Keratinocyte (primary cell): ENCODE data around the gene TEAD3. TPM values are rescaled to one million over a fixed set of nuclear protein-coding genes. Genes with fewer than 3 reads are reported as not detected.
"Not testable (repeated sequence)": the region's sequence is repeated elsewhere in the genome, so short reads cannot be mapped to it uniquely, and the experiment has no call there.

Experiments
- DNase-seq: peaks from one replicate; pipeline ENCODE4 v3.0.0-alpha.2; 2011; ENCODE audit warnings: low read depth, missing footprints, low spot score
- FAIRE-seq: peaks from 2 replicates; lab custom pipeline; 2011; peaks lifted over from hg19 to GRCh38; lab: Jason Lieb, UNC
- H2AFZ ChIP-seq: 2 replicates; pipeline ENCODE4 v1.6.0; 2012; ENCODE audit warnings: low read length, control low read depth, inconsistent platforms; ENCODE audit not compliant: control insufficient read depth
- H3K27ac ChIP-seq: 2 replicates; pipeline ENCODE4 v1.5.1; 2011; ENCODE audit warnings: low read length; ENCODE audit not compliant: control insufficient read depth, insufficient read depth
- H3K27me3 ChIP-seq: 3 replicates; pipeline ENCODE4 v1.6.0; 2011; ENCODE audit warnings: low read length; ENCODE audit not compliant: control insufficient read depth, insufficient read depth; ENCODE audit errors: extremely low read depth
- H3K36me3 ChIP-seq, 2 experiments: 2 replicates in 1 of 2; 3 replicates in 1 of 2; pipeline ENCODE4 v1.5.1; 2011; ENCODE audit warnings: low read length in 2 of 2, mild to moderate bottlenecking in 1 of 2; ENCODE audit not compliant: control insufficient read depth in 2 of 2, insufficient read depth in 2 of 2; ENCODE audit errors: extremely low read depth in 1 of 2
- H3K4me1 ChIP-seq: 3 replicates; pipeline ENCODE4 v1.5.1; 2011; ENCODE audit warnings: low read length; ENCODE audit not compliant: control insufficient read depth, insufficient read depth; ENCODE audit errors: extremely low read depth
- H3K4me2 ChIP-seq: 3 replicates; pipeline ENCODE4 v1.6.0; 2011; ENCODE audit warnings: low read depth, low read length; ENCODE audit not compliant: control insufficient read depth, insufficient read depth; ENCODE audit errors: extremely low read depth
- H3K4me3 ChIP-seq, 3 experiments: fragments of 200-600 bp in 1 of 3; sonication (generic) in 1 of 3; 2 replicates in 2 of 3; 3 replicates in 1 of 3; pipeline ENCODE4 v1.5.1; 2011 to 2016; ENCODE audit warnings: low read length in 3 of 3, mild to moderate bottlenecking in 3 of 3, control low read depth in 2 of 3, inconsistent platforms in 1 of 3, low read depth in 1 of 3, mixed read lengths in 1 of 3, mixed run types in 1 of 3, moderate library complexity in 1 of 3; ENCODE audit not compliant: control insufficient read depth in 2 of 3, insufficient read depth in 2 of 3; ENCODE audit errors: extremely low read depth in 1 of 3
- H3K79me2 ChIP-seq: 2 replicates; pipeline ENCODE4 v1.6.0; 2012; ENCODE audit warnings: low read length; ENCODE audit not compliant: control insufficient read depth, insufficient read depth
- H3K9ac ChIP-seq: 3 replicates; pipeline ENCODE4 v1.6.0; 2011; ENCODE audit warnings: low read length; ENCODE audit not compliant: control insufficient read depth, insufficient read depth; ENCODE audit errors: extremely low read depth
- H3K9me1 ChIP-seq: 3 replicates; pipeline ENCODE4 v1.6.0; 2011; ENCODE audit warnings: low read length; ENCODE audit not compliant: control insufficient read depth, insufficient read depth; ENCODE audit errors: extremely low read depth
- H3K9me3 ChIP-seq: 2 replicates; pipeline ENCODE4 v1.5.1; 2012; ENCODE audit warnings: low read depth, low read length; ENCODE audit not compliant: control insufficient read depth
- H4K20me1 ChIP-seq: 3 replicates; pipeline ENCODE4 v1.6.0; 2011; ENCODE audit warnings: low read length; ENCODE audit not compliant: control insufficient read depth, insufficient read depth; ENCODE audit errors: extremely low read depth
- EZH2 ChIP-seq: IDR thresholded peaks from one replicate; pipeline ENCODE4 v1.6.1; 2012; ENCODE audit warnings: inconsistent platforms, mild to moderate bottlenecking, low read length, moderate library complexity
- dilution Hi-C: fragments of 300-500 bp; cut with MboI; formaldehyde crosslinking; loops from one replicate; pipeline ENCODE4 v1.7.0; 2020; ENCODE audit warnings: low sequenced_read_pairs; ENCODE audit not compliant: extremely low pct_ligation_motif_present
- polyA plus RNA-seq, 5 experiments: library from polyadenylated mRNA; depleted of rRNA in 3 of 5; stranded (reverse) in 3 of 5; stranded (forward) in 1 of 5; unstranded in 1 of 5; fragments of >200 nt; gene quantifications; 1 replicate in 1 of 5; 2 replicates in 3 of 5; 3 replicates in 1 of 5; pipeline versions ENCODE4 v1.2.1 to v1.2.3, GENCODE V29; 2011 to 2012; ENCODE audit warnings: missing spikeins in 2 of 5, low read depth in 1 of 5, low replicate concordance in 1 of 5
- TF ChIP-seq, protein P1 (sequence below), 3 experiments: IDR thresholded peaks in 1 of 3; conservative IDR thresholded peaks in 1 of 3; optimal IDR thresholded peaks in 1 of 3; 2 replicates in 2 of 3; 3 replicates in 1 of 3; pipeline versions ENCODE3 to v1.5.1; 2011; ENCODE audit warnings: low read length in 3 of 3, mild to moderate bottlenecking in 3 of 3, moderate library complexity in 2 of 3, control low read depth in 1 of 3, inconsistent platforms in 1 of 3; ENCODE audit not compliant: insufficient read depth in 2 of 3; ENCODE audit errors: extremely low read depth in 1 of 3

TEAD3 gene
- polyA plus RNA-seq, 1 donor (not counting 4 experiments of a cell fraction or from before 2014, with no cell fraction given), result 5.7 TPM

DNA sequence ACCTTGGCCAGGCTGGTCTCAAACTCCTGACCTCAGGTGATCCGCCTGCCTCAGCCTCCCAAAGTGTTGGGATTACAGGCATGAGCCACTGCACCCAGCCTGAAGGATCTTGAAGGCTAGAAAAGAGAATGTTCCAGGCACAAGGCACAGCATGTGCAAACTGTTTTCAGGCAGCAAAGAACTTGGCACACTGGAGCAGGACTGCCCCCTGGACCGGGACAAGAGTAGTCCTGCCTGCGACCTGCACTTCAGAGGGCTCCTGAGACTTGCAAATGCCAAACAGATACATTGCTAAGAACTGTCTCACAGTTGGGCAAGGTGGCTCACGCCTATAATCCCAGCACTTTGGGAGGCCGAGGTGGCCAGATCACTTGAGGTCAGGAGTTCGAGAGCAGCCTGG is 19.1 kb upstream of the TEAD3 start:
- H2AFZ ChIP-seq, H3K27ac ChIP-seq, H3K4me2 ChIP-seq, H3K9me1 ChIP-seq, H3K36me3 ChIP-seq, DNase-seq, H3K79me2 ChIP-seq, H3K4me3 ChIP-seq, H3K4me1 ChIP-seq, dilution Hi-C loops, H4K20me1 ChIP-seq, H3K9ac ChIP-seq, H3K9me3 ChIP-seq, FAIRE-seq: not testable (repeated sequence)
- TF ChIP-seq, protein P1, sequence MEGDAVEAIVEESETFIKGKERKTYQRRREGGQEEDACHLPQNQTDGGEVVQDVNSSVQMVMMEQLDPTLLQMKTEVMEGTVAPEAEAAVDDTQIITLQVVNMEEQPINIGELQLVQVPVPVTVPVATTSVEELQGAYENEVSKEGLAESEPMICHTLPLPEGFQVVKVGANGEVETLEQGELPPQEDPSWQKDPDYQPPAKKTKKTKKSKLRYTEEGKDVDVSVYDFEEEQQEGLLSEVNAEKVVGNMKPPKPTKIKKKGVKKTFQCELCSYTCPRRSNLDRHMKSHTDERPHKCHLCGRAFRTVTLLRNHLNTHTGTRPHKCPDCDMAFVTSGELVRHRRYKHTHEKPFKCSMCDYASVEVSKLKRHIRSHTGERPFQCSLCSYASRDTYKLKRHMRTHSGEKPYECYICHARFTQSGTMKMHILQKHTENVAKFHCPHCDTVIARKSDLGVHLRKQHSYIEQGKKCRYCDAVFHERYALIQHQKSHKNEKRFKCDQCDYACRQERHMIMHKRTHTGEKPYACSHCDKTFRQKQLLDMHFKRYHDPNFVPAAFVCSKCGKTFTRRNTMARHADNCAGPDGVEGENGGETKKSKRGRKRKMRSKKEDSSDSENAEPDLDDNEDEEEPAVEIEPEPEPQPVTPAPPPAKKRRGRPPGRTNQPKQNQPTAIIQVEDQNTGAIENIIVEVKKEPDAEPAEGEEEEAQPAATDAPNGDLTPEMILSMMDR (optimal IDR thresholded peaks at IDR 0.05 in 1 of 3, IDR thresholded peaks at IDR 0.05 in 1 of 3, conservative IDR thresholded peaks at IDR 0.05 in 1 of 3; ENCODE audit: extremely low read depth in 1 of 3, insufficient read depth in 2 of 3, low read length in 3 of 3), result peak in 1 of 3 experiments; percentile 26
- H3K27me3 ChIP-seq, result peaks cover 15% of the 10 kb centered on the region

DNA sequence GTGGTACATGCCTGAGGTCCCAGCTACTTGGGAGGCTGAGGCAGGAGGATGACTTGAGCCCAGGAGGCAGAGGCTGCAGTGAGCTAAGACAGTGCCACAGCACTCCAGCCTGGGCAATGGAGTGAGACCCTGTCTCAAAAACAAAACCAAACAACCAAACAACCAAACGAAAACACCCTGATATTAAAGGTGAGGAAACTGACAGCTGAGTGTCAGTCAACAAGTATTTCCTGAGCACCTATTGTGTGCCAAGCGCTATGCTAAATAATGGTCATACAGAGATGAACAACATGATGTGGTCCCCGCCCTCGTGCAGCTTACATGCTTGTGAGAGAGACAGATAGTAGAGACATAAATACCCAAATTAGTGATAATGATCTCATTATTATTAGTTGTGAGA is 17.7 kb upstream of the TEAD3 start:
- Histone ChIP-seq H3K36me3 (no peaks in the 10 kb centered on the region), H4K20me1 (no peaks in the 10 kb centered on the region), H3K4me2 (no peak overlapping the region), H3K4me1 (no peaks in the 10 kb centered on the region), H3K27me3 (peaks cover 22% of the 10 kb centered on the region), H3K27ac (no peak overlapping the region), H3K9ac (no peak overlapping the region), H2AFZ (no peak overlapping the region), H3K79me2 (no peaks in the 10 kb centered on the region), H3K9me1 (no peaks in the 10 kb centered on the region), H3K9me3 (no peaks in the 10 kb centered on the region), H3K4me3 (no peak overlapping the region)
- TF ChIP-seq EZH2, result no peak
- TF ChIP-seq, protein P1 (optimal IDR thresholded peaks at IDR 0.05 in 1 of 3, IDR thresholded peaks at IDR 0.05 in 1 of 3, conservative IDR thresholded peaks at IDR 0.05 in 1 of 3; ENCODE audit: extremely low read depth in 1 of 3, insufficient read depth in 2 of 3, low read length in 3 of 3), result no peak
- dilution Hi-C loops, result no loop called here
- FAIRE-seq (no peak), DNase-seq (no peak)
